Measurements from ENCODE around the gene CDX1.

DNA sequence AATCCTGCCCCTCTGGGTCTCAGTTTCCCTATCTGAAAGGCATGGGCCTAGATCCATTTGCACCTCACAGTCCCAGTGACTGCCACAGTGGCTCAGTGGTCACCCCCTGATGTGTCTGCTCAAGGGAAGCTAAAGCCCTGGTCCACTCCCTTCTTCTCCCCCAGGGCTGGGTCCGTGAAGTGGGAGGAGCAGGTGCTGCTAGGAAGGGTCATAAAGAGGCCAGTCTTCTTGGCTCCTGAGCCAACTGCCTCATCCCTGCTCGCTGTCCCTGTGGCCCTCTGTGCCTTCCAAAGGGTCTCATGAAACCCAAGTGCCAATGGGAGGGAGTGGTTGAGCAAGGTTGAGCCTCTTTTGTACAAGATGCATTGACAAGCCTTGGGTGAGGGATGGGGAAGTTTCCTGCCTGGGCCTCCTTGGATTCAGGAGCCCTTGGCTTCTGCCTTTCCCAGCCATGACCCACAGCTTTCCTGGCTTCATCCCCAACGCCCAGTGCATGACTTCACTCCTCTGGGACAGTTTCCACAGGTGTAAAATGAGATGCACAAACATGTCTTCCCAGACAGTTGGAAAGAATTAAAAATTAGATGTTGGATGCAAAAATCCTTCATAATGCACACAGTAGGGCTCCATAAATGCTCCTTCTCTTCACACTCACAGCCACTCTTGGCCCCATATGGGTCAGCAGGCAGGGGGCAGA is 21.7 kb downstream of the CDX1 start:
- TF ChIP-seq, protein P1, sequence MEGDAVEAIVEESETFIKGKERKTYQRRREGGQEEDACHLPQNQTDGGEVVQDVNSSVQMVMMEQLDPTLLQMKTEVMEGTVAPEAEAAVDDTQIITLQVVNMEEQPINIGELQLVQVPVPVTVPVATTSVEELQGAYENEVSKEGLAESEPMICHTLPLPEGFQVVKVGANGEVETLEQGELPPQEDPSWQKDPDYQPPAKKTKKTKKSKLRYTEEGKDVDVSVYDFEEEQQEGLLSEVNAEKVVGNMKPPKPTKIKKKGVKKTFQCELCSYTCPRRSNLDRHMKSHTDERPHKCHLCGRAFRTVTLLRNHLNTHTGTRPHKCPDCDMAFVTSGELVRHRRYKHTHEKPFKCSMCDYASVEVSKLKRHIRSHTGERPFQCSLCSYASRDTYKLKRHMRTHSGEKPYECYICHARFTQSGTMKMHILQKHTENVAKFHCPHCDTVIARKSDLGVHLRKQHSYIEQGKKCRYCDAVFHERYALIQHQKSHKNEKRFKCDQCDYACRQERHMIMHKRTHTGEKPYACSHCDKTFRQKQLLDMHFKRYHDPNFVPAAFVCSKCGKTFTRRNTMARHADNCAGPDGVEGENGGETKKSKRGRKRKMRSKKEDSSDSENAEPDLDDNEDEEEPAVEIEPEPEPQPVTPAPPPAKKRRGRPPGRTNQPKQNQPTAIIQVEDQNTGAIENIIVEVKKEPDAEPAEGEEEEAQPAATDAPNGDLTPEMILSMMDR (IDR thresholded peaks at IDR 0.05), result no peak
- no peak for TF ChIP-seq POLR2AphosphoS5 (IDR thresholded peaks at IDR 0.05)
